ENCODE data around the gene CLASRP.
A peak's percentile ranks its signal among the peaks of the same experiment; 100 is the strongest.
"Not testable (repeated sequence)": the region's sequence is repeated elsewhere in the genome, so short reads cannot be mapped to it uniquely, and the experiment has no call there.

Gene CLASRP

GRCh38 chr19:45103508-45104319 lies 64.9 kb downstream of the CLASRP start:
- DNase-seq (ENCODE audit: low read depth) = no peak

- no peak for DNase-seq (ENCODE audit: low read depth)
Measured at GRCh38 chr19:45104658-45105349, 66.0 kb downstream of the CLASRP start.

GRCh38 chr19:45106363-45106762 lies 67.5 kb downstream of the CLASRP start:
- not testable (repeated sequence) for DNase-seq (ENCODE audit: low read depth)

GRCh38 chr19:45107621-45108150 lies 68.8 kb downstream of the CLASRP start:
- no peak for DNase-seq (ENCODE audit: low read depth)

GRCh38 chr19:45110851-45111266 lies 72.0 kb downstream of the CLASRP start:
- DNase-seq (ENCODE audit: low read depth) = no peak

GRCh38 chr19:45112111-45112827 lies 73.4 kb downstream of the CLASRP start:
- no peak for DNase-seq (ENCODE audit: low read depth)

- DNase-seq (ENCODE audit: low read depth) = no peak
Measured at GRCh38 chr19:45113628-45114027, 74.8 kb downstream of the CLASRP start.

GRCh38 chr19:45114116-45114515 lies 75.3 kb downstream of the CLASRP start:
- DNase-seq (ENCODE audit: low read depth) = no peak

GRCh38 chr19:45115809-45116615 lies 77.2 kb downstream of the CLASRP start:
- DNase-seq (ENCODE audit: low read depth) = no peak

- DNase-seq (ENCODE audit: low read depth) = peak; percentile 55
Measured at GRCh38 chr19:45117167-45117594, 78.3 kb downstream of the CLASRP start.

GRCh38 chr19:45117671-45118070 lies 78.8 kb downstream of the CLASRP start:
- DNase-seq (ENCODE audit: low read depth) = no peak

- DNase-seq (ENCODE audit: low read depth) = no peak
Measured at GRCh38 chr19:45118106-45118505, 79.3 kb downstream of the CLASRP start.

GRCh38 chr19:45118591-45119355 lies 79.9 kb downstream of the CLASRP start:
- DNase-seq (ENCODE audit: low read depth) = not testable (repeated sequence)

- DNase-seq (ENCODE audit: low read depth) = no peak
Measured at GRCh38 chr19:45119582-45119981, 80.7 kb downstream of the CLASRP start.
